ENCODE measurements around the gene CD300LF.

Gene CD300LF

DNA sequence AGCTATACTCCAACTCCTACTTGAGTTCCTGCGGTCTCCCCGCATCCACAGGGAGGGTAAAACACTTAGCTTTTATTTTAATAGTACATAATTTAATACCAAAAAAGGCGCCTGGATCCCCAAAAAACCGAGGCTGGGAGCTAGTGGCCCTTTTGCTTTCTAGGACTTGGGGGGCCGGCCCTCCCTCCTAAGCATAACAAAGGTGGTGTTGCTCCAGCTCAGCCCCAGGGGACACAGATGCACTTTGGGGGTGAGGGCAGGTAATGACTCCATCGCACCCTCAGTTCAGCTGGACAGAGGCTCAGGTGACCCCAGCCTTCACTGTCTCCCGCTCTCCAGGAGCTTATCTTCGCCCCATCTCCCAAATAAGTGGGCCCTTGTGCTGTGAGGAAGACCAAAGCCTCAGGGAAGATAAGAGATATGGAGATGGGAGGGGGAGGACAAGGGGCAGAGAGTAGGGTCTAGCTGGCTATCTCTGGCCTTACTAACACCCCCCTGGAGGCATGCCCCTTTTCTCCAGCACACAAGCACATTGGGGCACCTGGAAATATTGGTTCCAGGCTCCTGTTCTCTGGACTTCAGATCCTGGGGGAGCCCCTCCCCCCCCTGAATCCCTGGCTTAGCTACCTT is 32.9 kb upstream of the CD300LF start:
- no peak for DNase-seq (ENCODE audit: low read depth)

DNA sequence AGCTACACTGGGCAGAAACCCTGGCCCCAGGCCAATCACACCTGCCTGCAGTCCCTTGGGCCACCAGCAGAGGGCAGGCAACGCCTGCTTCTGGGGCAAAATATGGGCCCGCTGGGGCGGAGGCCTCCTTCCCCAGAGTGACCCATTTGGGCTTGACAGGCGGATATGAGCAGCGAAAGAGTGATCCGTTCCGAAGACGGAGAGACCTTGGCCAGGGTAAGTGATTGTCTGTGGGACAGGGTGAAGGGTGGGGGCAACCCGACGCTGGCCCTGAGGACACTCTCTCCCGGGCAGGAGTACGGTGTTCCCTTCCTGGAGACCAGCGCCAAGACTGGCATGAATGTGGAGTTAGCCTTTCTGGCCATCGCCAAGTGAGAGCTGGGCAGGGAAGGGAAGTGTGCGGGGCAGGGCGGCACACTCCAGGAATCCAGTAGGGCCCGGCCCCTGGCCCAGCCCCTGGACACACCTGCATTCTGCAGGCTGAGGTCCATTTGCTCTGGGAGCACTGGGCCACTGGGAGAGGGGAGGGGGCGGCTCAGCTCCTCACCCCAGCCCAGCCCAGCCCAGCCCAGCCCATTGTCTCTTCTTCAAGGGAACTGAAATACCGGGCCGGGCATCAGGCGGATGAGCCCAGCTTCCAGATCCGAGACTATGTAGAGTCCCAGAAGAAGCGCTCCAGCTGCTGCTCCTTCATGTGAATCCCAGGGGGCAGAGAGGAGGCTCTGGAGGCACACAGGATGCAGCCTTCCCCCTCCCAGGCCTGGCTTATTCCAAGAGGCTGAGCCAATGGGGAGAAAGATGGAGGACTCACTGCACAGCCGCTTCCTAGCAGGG is 32.2 kb upstream of the CD300LF start:
- peak; percentile 68 for DNase-seq (ENCODE audit: low read depth)

DNA sequence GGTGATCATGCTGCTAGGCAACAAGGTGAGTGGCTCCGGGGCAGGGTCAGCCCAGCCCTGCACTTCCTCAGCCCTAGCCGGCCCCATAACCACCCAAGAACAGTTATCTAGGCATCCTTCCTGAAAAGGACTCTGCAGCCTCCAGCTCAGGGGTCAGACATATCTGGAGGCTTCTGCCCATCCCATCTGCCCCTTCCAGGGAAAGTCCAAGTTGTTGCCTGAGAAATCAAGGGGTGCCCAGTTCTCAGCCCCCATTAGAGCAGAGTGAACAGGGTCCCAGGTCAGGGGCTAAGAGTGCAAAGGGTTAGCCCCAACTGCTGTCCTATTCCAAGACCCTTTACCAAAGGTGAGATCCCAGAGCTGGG is 31.6 kb upstream of the CD300LF start:
- DNase-seq (ENCODE audit: low read depth), result no peak

DNA sequence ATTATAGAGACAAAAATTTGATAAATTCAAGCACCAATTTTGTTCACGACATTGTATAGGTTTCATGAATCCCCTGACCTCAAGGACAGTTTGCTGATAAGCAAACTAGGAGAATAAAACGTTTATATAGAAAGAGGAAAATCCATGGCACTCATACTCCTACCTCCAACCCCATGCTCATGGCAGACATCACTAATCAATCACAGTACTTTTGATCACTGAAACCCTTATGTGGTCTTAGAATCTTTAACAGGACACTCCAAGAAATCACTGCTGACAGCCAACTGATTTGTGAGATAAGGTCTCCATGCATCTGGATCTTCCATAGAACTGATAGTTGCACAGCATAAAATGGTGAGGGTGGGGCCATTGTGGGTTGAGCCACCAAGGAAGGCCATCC is 31.0 kb upstream of the CD300LF start:
- DNase-seq (ENCODE audit: low read depth), result no peak

DNA sequence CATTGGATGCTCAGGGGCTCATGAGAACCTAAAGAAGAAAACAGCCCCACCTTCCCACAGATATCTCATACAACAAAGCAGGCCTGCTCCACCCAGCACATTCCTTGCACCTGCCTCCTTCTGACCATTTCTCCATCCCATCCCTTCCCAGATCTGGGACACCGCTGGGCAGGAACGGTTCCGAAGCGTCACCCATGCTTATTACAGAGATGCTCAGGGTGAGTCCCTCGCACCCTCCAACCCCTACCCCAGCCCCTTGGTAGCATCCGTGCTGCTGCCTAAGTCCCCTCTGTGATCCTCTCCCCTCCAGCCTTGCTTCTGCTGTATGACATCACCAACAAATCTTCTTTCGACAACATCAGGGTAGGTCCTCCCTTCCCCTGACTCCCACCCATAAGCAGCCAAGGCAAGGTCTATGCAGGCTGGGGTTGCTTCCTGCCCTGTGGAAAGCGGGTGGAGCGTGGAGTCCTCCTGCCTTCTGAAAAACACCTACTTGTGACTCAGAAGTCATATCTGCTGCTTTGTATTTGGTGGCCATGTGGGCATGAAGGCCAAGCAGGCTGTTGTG is 30.3 kb upstream of the CD300LF start:
- DNase-seq (ENCODE audit: low read depth), result no peak

DNA sequence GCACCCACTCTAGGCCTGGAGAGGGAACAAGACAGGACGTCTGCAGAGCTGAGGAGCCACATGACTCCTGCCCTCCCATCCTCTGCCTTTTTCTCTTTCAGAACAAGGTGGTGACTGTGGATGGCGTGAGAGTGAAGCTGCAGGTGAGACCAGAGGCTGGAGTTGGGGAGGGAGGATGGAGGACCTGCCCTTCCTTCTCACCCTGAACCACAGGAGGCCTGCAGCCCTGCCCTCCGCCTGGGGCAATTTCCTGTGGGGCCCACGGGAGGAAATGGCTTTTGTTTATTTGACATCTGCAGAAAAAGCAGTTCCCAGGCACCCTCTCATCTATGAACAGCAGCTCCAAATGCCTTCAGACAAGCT is 29.4 kb upstream of the CD300LF start:
- peak; percentile 66 for DNase-seq (ENCODE audit: low read depth)

DNA sequence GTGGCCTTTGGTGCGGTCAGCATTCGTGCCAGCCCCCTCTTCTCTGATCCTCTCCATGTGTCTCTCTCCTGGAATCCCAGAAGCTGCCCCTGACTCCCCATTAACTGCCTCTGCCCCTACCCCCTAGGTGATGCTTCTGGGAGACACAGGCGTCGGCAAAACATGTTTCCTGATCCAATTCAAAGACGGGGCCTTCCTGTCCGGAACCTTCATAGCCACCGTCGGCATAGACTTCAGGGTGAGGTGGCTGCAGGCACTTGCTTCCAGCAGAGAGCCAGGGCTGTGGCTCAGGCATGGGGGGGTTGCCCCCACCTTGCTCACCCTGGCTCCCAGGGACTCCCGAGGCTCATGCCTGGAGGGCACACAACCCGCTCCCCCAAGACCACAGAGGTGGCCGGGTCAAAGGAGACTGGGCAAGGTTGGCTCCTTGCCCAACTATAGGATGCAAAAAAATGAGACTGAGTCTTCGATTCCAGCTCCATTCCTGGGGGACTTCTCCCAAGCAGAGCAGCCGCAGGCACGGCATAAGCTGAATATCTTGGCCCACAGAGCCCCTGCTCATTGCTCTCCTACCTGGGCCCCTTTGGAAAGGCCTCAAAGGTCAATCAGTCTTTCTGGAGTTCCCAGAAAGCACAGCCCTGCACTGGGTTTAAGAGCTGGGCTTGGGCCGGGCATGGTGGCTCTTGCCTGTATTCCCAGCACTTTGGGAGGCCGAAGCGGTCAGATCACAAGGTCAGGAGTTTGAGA is 28.1 kb upstream of the CD300LF start:
- no peak for DNase-seq (ENCODE audit: low read depth)

DNA sequence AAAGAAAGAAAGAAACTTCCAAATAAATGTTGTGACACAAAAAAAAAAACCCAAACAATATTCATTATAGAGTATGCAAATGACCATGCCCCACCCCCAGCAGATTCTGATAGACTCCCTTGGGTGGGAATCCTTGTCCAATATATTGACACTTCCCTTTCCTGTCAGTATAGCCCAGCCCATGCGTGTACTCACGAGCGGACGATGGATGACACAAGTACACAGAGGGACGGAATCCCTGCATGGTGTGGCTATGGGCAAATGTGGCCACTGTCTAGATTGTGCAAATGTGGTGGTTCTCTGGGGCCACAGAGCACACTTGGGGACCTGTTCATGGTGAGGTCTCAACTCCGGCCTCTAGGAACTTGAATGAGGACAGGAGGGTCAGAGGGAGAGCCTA is 27.4 kb upstream of the CD300LF start:
- no peak for DNase-seq (ENCODE audit: low read depth)

DNA sequence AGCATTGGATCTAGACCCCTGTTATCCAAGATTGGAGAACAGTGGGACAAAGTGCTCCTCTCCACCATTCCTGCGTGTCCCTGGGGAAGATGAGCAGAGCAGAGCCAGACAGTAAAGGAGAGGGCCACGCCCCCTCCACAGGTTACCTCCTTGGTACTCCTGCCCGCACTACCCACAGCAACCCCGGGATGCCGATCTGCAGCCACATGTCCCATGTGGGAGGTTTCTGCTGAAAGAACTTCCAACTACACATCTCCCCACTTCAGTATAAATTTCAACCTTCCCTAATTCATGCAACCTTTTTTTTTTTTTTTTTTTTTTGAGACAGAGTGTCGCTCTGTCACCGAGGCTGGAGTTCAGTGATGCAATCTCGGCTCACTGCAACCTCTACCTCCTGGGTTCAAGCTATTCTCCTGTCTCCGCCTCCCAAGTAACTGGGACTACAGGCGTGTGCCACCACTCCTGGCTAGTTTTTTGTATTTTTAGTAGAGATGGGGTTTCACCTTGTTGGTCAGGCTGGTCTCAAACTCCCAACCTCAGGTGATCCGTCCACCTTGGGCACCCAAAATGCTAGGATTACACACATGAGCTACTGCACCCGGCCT is 26.6 kb upstream of the CD300LF start:
- DNase-seq (ENCODE audit: low read depth), result no peak

DNA sequence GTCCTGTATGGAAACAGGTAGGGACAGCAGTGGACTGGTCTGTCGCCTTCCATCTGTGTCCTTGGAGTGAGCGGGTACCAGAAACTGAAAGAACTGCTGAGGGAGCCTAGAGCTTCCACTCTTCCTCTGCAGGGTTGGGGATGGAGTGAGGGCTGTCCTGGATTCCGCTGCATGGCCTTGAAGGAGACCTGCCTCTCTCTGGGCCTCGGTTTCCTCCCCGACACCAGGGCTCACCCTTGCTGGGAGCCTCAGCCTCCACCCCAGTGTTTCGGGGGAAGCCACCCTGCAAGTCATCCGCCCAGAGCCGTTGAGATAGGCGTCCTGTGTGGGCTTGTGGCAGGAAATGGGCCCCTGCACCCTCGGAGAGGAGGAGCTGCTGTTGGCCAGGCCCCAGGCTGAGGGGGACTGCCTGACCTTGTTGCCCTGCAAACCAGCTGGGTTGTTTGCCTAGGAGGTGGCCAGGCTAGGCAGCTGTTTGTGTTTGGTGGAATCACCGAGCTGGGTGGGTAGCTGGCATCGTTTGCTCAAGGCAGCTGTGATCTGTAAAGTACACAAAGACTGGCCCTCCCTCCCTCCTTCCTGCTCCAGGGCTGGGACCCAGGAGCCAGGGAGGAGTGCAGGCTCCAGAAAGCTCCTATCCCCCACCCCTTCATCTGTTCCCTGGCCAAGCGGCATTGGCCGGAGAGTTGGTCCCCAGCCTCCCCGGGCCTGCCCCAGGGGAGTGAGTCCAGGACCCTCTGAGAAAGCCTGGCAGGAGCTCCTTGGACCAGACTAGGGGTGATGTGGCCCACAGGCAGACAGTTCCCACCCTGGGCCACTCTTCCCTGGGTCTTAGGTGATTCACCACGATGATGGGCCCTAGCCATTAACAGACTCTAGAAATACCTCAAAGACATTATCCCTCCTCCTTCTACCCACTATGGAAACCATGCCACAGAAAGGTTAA is 25.6 kb upstream of the CD300LF start:
- no peak for DNase-seq (ENCODE audit: low read depth)

DNA sequence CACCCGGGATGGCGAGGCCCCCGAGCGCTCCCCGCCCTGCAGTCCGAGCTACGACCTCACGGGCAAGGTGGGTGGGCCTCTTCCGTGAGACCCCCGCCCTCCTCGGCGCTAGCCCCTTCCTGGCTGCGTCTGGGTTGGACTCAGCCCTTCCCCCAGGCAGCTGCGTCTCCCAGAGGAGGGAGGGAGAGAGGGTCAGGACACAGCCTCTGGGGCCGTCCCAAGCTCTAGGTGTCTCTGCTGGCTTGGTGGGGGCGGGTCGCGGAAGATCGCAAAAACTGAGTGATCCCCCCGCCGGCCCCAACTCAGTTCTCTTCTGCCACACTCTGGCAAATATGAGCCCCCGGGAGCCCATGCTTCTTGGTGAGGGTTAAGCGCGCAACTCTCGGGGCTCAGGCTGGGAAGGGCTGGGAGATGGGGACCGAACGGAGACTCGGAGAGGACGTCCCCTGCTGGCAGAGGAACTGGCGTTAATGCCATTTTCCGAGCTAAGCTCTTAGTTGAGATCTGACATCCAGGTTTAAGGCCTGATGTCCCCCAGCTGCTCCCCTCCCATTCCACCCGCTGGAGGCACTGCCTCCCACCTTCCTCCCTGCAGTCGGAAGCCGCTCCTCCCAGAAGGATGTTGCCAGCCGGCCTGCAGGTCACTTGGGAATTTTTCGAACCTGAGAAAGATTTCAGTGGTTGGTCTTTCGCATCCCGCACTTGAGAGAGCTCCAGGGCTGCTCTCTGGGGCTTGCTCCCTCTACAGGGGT is 24.8 kb upstream of the CD300LF start:
- no peak for DNase-seq (ENCODE audit: low read depth)

DNA sequence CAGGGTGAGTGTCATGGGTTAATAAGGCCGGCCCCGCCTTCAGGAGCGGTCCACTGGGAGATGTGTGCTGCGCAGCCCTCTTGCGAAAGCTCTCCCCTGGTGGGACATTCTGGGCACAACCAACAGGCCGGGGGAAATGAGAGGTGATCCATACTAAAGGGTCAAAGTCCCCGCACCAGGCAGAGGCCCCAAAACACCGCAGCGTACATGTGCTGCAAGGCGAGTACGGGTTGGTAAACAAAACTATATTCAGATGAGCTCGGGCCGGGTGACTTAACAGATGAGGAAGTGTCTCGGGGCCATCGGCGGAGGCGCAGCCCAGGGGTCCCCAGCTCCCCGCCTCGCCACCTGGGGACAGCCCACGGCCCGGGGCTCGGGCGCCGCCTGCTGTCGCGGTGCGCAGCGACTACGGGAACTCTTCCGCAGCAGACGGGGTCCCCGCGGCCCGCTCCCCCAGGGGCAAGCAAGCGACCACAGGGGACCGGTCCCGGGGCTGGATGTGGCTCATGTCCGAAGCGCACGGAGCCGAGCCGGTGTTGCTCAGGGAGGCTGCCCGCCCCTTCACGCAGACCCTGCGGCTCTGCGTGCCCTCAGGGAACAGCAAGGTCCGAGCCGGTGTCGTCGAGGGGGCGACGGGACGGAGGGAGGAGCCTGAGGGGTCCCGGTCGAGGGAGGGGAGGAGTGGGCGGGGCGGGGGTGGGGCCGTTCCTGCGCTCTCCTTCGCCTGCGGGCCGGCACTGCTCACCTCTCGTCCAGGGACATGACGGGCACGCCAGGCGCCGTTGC is 24.0 kb upstream of the CD300LF start, which contains the start of gene RAB37:
TSS of gene RAB37 (plus strand) at position 744 of the 786 bp plus-strand sequence. CDS start at position 761, 17 bp downstream.
- DNase-seq (ENCODE audit: low read depth), result no peak

DNA sequence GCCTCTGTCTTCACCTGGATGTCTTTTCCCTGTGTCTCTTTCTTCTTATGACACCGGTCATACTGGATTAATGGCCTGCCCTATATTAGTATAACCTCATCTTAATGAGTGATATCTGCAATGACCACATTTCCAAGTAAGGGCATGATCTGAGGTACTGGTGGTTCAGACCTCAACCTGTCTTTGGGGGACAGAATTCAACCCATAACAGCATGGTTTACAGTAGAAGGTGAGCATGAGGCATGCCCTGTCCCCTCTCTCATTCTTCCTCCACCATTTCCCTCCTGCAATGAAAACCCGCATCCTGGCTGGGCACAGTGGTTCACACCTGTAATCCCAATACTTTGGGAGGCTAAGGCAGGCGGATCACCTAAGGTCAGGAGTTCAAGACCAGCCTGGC is 21.5 kb upstream of the CD300LF start:
- no peak for DNase-seq (ENCODE audit: low read depth)

DNA sequence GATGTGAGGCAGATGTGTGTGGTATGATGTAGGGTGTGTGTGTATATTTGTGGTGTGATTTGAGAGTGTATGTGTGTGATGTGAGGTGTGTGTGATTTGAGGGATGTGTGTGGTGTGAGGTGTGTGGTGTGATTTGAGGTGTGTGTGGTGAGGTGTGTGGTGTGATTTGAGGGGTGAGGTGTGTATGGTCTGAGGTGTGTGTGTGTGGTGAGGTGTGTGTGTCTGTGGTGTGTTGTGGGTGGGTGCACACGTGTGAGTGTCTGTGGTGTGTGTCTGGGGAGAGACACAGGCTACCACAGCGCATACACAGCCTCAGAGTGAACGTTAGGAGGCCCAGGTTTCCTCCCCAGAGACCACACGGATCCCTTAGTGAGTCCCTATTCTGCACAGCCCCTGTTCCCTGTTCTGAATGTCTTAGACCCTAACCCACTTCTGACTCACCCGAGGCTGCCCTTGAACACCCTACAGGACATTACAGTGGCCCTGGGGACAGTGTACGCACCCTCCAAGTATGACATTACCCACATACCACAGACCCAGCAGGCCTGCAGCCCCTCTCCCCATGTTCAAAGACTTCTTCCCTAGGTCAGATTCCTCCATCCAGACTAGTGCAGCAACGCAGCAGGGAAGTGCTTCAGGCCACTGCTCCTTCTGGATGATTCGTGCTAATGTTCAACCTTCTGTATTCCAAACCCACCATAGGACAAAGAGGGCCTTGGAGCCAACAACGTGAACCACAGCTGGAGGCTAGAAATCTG is 20.8 kb upstream of the CD300LF start:
- no peak for DNase-seq (ENCODE audit: low read depth)

DNA sequence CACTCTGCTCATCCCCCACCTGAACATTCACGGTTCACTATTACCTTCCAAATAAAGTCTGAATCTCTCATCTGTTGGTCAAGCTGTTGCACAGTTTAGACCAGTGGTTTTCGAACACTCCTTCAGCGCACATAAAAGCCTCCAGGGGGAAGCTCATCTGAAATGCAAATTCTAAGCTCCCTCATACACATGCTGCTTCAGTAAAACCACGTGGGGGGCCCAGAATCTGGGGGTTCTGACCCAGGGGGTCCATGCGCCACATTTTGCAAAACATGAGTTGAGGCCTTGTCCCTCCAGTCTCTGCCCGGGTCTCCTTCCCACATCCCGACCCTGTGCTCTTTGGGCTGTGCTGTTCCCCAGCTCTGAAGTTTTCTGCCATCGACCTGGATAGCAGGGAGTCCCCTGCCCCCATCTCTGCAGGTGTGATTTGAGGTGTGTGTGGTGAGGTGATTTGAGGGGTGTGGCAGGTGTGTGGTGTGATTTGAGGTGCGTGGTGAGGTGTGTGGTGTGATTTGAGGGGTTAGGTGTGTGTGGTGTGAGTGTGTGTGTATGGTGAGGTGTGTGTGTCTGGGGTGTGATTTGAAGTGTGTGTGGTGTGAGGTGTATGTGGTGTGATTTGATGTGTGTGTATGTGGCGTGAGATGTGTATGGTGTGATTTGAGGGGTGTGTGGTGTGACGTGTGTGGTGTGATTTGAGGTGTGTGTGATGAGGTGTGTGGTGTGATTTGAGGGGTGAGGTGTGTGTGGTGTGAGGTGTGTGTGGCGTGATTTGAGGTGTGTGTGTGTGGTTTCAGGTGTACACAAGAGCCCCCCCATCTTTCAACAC is 19.5 kb upstream of the CD300LF start:
- DNase-seq (ENCODE audit: low read depth), result no peak

DNA sequence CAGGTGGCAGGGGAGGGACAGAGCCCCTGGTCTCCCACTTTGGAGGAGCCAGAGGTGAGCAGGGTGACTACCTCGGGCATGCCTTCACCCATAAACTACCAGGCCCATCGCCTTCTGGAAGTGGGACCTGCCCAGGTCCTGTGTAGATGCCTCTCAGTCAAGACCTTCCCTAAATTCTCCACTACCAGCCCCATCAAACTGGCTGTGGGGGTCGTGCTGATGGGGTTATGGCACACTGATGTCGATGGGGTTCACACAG is 18.6 kb upstream of the CD300LF start:
- no peak for DNase-seq (ENCODE audit: low read depth)

DNA sequence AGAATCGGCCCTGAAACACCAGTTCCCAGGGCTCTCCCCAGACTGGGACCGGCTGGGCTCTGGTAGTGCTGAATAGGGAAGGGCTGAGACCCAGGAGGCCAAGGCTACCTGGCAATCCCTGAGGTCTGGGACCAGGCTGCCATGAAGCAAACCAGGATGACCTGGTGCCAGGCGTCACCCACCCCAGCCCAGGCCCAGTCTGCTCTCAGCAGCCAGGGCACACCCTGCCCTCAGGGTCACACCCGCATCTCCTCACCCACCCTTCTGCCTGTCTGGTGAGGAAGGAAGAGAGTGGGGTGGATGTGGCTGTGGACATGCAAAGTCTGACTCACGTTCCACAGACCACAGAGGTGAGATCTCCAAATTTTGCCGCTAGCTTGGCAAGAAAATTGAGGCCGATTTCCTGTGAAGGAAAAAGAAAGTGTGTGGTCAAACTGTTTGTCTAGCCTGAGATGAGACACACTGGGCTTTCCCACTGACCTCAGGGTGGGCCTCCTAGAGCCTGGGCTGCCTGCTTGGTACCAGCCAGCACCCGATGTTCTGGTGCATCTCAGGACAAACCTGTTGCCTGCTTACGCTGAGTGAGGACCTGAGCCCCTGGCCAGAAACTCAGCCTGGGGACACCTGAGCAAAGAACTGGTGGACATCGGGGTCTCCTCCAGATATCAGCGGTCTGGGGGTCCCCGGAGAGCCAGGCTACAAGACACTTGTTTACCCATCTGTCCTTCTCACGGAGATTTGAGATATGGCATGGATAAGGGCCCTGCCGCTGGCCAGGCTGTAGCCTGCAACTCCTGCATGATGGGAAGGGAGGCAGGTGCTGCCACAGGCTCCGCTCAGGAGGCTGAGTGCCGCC is 18.0 kb upstream of the CD300LF start:
- DNase-seq (ENCODE audit: low read depth), result no peak
